Skin of body (tissue), 2 donors: ENCODE measurements around the gene CLUH. TPM values are rescaled to one million over a fixed set of nuclear protein-coding genes. Genes with fewer than 3 reads are reported as not detected.
"Not testable (repeated sequence)": the region's sequence is repeated elsewhere in the genome, so short reads cannot be mapped to it uniquely, and the experiment has no call there.

ENCODE experiments used
- DNase-seq: peaks from one replicate; lab custom pipeline; 2025; lab: John Stamatoyannopoulos, UW
- total RNA-seq: library from RNA; depleted of rRNA; stranded (reverse); fragments of >200 nt; gene quantifications from one replicate; pipeline ENCODE4 v1.2.3, GENCODE V29; 2014

The CLUH gene
- total RNA-seq, 1 donor from 2014 or later: 51.0 TPM

GRCh38 chr17:2703606-2704005 is 8.0 kb downstream of the CLUH start:
- no peak for DNase-seq

GRCh38 chr17:2703181-2703580 is 8.4 kb downstream of the CLUH start:
- no peak for DNase-seq

GRCh38 chr17:2701996-2702741 is 9.4 kb downstream of the CLUH start:
- no peak for DNase-seq

GRCh38 chr17:2701161-2701995 is 10.2 kb downstream of the CLUH start:
- no peak for DNase-seq

GRCh38 chr17:2700491-2701141 is 10.9 kb downstream of the CLUH start:
- no peak for DNase-seq

GRCh38 chr17:2700030-2700490 is 11.5 kb downstream of the CLUH start:
- no peak for DNase-seq

- DNase-seq: not testable (repeated sequence)
These were observed 12.3 kb downstream of the CLUH start for GRCh38 chr17:2699216-2699805.

- DNase-seq: no peak
These were observed 13.9 kb downstream of the CLUH start for GRCh38 chr17:2697611-2698162.

GRCh38 chr17:2695961-2696760 is 15.4 kb downstream of the CLUH start:
- no peak for DNase-seq

GRCh38 chr17:2695243-2695960 is 16.2 kb downstream of the CLUH start:
- DNase-seq: no peak

- no peak for DNase-seq
These were observed 17.0 kb downstream of the CLUH start for GRCh38 chr17:2694381-2695242.

GRCh38 chr17:2693561-2694380 is 17.8 kb downstream of the CLUH start:
- no peak for DNase-seq

- DNase-seq: no peak
These were observed 18.8 kb downstream of the CLUH start for GRCh38 chr17:2692781-2693135.

GRCh38 chr17:2691965-2692780 is 19.4 kb downstream of the CLUH start:
- no peak for DNase-seq

- DNase-seq: no peak
These were observed 20.3 kb downstream of the CLUH start for GRCh38 chr17:2691069-2691871.
